DMS 273 (cell line): ENCODE results near the gene GMPR.

Experiments used
- DNase-seq: peaks from one replicate; lab custom pipeline; 2025; ENCODE audit not compliant: unreplicated experiment; lab: John Stamatoyannopoulos, UW

Gene GMPR

GRCh38 chr6:16324606-16325225 lies 86.3 kb downstream of the GMPR start:
- no peak for DNase-seq

DNA sequence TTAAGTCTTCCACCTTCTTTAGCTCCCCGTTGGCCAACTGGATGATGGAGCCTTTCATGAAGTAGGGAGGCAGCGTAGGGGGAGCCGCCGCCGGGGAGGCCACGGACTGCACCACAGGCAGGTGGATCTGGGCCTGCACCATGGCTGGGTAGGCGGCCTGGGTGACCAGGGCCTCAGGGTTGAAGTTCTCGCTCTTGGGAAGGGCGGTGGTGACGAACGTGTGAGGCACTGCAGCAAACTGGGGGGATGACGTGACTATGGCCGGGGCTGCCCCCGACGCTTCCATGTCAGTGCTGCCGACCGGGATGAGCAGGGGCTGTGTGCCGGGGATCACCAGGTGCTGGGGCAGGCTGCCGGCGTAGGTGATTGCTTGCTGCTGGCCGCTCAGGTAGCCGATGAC lies 88.1 kb downstream of the GMPR start:
- no peak for DNase-seq

- no peak for DNase-seq
Observed at GRCh38 chr6:16326971-16327776, 88.8 kb downstream of the GMPR start.

DNA sequence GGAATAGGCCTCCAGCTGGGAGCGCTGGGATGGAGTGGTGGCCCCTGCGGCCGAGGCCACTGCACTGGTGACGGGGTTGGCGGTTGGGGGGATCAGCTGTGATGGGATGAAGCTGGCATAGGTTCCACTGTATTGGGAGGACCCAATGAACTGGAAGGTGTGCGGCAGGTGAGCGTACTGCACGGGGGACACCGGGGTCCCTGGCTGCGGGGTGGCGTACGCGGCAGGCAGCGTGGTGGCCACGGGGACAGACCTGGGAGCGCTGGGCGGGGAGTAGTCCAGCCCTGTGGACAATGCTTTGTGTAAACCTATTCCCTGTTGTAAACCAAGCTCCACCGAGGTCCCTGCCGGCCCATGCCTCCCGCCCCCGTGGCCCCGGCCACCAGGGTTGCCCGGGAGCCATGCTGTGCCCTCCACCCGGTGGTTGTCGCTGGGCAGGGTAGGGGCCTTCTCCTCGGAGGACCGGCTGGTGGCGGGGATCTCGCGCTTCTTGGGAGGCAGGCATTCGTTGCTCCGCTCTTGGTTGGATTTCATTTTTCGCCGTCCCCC lies 89.5 kb downstream of the GMPR start:
- no peak for DNase-seq

DNA sequence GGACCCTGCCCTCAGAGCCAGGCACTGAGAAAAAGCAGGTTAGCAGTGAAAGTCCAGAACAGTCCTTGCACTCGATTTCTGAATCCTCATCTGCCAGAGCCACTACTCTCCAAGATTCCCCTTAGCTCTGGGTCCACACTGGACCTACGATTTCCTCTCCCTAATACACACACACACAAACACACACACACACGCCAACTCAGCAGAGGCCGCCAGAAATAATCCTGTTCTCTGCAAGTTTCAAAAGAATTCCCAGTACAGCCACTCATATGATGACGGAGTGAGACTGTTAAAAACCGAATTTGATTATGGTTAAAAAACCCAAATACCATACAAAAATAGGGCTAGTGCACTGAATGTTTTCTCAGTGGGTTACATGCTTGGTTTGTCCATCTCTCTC lies 90.8 kb downstream of the GMPR start:
- no peak for DNase-seq

DNA sequence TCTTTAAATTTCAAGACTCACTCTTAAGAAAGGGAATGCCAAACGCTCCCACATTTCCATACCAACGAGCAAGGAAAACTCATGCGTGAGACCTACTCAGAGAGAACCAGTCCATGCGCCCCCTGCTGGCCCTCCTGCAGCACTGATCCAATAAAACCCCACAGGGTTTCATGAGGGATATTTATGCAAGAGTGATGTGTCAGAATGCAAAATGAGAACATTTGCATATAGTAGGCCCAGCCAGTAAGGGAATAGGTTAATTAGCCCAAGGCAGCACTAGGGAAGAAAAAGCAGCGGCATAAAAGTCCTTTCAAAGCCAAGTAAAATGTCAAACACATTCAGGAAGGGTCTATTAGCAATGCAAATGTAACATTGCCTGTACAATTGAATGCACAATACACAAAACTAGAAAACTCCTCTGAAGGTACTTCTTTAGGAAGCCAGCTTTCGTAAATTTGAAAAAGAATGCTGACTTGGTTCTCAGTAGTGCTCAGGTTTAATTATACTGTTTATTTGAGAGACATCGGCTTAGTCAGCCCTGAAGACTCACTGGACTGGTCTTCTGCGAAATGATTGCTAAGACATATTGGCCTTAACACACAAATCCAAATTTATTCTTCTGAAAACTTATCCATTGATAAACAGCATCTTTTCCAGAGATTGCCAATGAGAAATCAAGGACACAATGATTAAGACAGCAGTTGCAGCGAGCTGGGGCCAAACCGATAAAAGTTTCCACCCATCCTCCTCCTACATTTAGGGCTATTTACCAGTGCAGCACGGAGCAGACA lies 93.2 kb downstream of the GMPR start:
- peak; percentile 88 for DNase-seq

DNA sequence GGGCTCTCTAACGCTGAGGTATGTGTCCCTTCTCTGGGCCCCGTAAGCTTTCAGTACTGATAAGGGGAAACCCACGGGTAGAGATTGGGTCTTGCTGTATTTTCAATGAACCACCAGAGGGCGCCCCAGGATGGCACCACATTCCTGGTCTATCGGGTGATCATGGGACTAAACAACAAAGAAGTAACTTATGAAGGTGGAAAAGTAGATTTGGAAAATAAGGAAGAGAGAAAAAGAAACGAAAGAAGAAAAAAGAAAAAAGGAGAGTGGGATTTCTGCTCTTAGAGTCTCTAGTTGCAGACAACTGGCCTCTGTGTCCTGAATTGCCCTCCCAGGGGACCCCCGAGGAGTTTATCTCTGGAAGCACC lies 93.8 kb downstream of the GMPR start:
- peak; percentile 88 for DNase-seq

- DNase-seq: no peak
Observed at GRCh38 chr6:16333580-16333979, 95.2 kb downstream of the GMPR start.

DNA sequence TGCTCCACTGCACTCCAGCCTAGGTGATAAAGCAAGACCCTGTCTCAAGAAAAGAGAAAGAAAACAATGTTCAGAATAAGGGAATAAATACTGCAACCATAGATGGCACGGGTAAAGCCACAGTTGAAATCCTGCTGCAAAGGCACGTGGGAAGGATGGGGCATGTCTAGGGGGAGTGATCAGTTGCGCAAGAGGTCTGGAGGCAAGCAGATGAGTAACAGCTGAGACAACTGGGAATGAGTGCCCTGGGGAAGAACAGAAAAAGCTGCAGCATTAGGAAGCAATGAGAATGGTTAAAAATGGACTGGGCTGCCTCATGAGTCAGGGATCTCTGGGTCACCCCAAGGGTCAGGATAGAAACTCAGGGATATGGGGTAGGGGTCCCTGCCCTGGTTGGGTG lies 96.3 kb downstream of the GMPR start:
- DNase-seq: no peak

GRCh38 chr6:16335176-16335575 lies 96.8 kb downstream of the GMPR start:
- DNase-seq: no peak

DNA sequence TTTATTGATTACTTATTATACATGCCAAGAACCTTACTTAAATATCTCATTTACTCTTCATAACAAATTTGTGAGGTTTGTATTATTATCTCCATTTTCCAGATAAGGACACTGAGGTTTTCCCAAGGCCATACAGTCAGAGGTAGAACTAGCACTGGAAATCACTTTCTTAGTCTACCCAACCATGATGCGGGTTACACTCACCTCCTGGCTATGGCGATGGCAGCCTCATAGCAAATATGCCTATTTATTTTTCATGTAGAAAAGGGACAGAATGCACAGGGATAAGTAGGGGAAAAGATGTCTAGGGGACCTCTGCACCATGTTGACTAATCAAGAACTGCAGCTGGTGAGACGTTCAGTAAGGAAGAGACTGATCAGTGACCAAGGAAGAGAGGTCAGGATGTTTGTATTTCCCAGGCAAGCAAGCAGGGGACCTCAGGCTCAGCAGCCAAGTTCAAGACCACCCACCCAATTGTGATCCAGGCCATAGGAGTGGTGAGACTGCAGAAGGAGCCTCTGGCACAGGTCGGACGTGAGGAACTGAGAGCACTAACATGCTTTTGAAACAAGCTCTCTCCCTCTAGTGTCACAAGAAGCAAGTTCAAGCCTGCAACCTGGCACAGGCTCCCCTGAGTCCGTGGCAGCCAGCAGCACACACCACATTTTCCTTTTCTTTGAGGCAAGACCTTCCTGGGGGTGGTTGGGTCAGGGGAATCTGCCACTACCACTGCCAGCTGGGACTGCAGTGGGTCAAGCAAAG lies 97.8 kb downstream of the GMPR start:
- DNase-seq: peak; percentile 59

- no peak for DNase-seq
Observed at GRCh38 chr6:16336911-16337294, 98.5 kb downstream of the GMPR start.

- DNase-seq: peak; percentile 95
Observed at GRCh38 chr6:16337295-16337975, 99.0 kb downstream of the GMPR start.

DNA sequence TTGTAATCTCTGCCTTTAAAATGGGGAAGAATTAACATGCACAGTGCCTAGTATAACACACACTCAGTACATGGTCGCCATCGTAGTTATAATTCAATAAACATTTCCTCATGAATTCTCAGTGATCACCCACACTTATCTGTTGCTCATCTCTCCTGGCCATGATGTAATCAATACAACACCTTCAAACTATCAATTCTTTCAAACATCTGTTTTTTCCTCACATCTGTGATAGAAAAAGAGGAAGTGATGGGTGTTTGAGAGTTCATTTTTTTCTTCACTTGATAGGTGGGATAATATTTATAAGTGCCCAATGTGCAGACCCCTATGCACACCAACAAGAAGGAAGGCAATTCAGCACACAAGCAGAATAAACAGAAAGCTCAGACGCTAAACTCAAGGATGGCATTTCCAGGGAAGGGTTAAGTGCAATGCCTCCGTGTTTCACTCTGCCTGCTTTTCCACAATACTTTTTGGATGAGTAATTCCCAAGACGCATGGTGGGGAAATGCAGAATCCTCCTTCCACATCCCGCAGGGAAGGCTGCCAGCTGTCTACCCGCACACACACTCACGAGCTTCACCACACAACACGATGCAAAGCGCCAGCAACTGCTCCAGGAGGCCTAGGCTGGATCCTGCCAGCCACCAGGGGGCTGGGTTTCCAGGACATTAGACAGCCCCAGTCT lies 100.3 kb downstream of the GMPR start:
- peak; percentile 90 for DNase-seq

- DNase-seq: no peak
Observed at GRCh38 chr6:16339265-16339587, 100.8 kb downstream of the GMPR start.

DNA sequence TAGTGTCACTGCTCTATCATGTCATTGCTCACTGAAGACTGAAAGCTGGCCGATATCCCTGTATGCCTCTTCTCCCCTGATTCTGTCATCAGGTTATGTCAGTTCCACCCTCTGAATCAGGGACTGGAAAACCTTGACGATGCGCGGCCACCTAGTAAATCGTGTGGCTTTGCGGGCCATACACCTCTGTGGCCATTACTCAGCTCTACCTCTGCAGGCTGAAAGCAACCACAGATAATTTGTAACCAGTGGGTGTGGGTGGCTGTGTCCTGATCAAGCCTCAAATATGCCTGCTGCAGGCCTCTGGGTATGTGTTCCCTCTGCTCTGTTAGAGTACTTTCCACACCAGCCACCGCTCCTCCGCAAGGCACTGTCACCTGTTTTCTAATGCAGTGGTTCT lies 105.2 kb downstream of the GMPR start:
- DNase-seq: no peak

DNA sequence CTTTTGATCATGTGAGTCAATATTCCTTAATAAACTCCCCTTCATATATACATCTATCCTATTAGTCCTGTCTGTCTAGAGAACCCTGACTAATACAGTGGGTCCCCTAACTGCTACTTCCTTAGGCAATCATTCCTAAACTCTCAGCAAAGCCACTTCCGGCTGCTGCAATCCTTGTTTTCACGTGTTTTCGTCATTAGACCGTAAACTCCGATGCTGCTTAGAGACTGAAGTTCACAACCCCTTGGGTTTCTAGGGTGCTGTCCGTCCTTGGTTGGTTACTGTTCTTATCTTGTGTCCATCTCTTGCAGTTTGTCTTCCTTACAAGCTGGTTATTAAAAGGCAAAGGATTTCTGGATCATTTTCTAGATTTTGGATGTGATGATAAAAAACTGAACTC lies 106.4 kb downstream of the GMPR start:
- no peak for DNase-seq
